HG03558 (cell line): ENCODE results near the gene NOC3L.
A peak's percentile ranks its signal among the peaks of the same experiment; 100 is the strongest.
"Not testable (repeated sequence)": the region's sequence is repeated elsewhere in the genome, so short reads cannot be mapped to it uniquely, and the experiment has no call there.

ENCODE experiments used
- ATAC-seq: cut with Tn5 transposase; IDR thresholded peaks from one replicate; pipeline ENCODE4 v1.9.1; 2021; ENCODE audit warnings: moderate number of reproducible peaks; ENCODE audit not compliant: unreplicated experiment; ENCODE audit errors: extremely low read depth

The NOC3L gene

GRCh38 chr10:94362360-94363250 lies at the start of gene NOC3L:
TSS of gene NOC3L (minus strand) at chr10:94362939. CDS start at chr10:94362838, 101 bp downstream.
- peak; percentile 95 for ATAC-seq

GRCh38 chr10:94412449-94412848 lies 49.7 kb upstream of the NOC3L start:
- ATAC-seq = no peak

GRCh38 chr10:94411304-94411703 lies 48.6 kb upstream of the NOC3L start:
- ATAC-seq = no peak

GRCh38 chr10:94409021-94409657 lies 46.4 kb upstream of the NOC3L start:
- no peak for ATAC-seq

DNA sequence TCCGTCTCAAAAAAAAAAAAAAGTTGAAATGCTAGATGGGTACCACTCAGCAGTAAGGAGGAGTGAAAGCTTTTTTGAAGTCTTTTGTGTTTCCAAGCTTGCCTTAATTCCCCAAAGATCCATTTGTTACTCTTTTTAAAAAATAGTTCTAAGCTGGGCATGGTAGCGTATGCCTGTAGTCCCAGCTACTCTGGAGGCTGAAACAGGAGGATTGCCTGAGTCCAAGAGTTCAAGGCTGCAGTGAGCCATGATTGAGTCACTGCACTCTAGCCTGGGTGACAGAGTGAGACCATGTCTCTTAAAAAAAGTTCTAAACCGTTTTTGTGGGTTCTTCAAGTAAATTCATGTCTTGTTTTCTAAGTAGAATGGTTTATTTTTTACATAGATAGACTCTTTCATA lies 44.9 kb upstream of the NOC3L start:
- no peak for ATAC-seq

DNA sequence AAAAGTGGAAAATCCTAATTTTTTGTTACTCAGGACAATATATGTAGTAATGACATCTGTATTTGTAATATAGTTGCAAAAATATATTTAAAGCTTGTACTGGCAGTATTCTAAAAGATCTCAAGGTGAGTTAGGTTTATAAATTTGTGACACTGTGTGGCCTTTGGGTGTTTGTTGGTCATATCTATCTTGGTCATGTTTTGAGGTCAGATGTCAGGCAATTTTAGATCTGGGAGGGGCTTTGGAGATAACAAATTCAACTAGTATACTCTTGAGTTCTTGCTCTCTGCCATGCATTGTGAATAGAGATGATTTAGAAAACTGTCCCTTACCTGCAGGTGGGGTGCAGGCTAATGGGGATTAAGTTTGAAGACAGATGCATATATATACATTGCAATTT lies 42.7 kb upstream of the NOC3L start:
- no peak for ATAC-seq

DNA sequence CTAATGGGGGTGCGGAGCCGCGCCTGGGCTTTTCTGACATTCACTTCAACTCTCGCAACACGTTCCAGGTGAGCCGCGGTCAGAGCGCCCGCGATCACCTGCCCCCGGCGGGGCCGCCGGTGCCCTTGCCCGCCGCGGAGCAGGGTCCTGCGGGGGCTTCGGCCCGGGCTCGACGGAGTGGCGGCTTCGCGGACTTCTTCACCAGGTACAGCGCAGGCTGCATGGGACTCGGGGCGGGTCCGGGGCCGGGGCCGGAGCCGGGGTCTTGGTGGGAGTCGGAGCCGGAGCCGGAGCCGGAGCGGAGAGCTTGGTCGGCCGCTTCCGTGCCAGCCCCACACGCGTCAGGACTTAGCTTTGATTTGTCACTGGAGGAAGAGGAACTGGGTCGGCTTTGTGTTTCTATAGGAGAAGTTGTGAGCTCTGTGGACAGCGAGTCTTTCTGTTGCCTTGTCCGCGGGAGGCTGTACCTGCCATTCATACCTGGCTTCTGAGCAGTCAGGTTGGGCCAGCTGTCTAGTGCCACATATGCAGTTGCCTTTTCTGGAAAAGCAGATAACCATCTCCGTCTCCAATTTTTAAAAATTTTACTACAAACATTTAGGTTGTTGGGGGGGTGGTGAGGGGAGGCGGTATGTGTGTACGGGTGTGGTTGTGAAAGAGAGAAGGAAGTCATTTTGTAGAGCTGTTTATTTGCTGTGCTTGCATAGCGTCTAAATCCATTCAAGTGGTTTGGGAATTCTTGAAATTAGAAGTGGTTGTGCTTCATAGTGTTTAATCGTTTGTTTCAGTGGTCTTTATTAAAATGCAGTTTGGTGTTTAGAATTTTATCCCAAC lies 40.9 kb upstream of the NOC3L start:
- ATAC-seq = peak; percentile 30

GRCh38 chr10:94402843-94403379 lies 40.2 kb upstream of the NOC3L start:
- ATAC-seq = peak; percentile 8

GRCh38 chr10:94402204-94402842 lies 39.6 kb upstream of the NOC3L start, which contains the start of gene TBC1D12:
TSS of gene TBC1D12 (plus strand) at chr10:94402541. CDS start at chr10:94402614, 73 bp downstream.
- ATAC-seq = peak; percentile 53

DNA sequence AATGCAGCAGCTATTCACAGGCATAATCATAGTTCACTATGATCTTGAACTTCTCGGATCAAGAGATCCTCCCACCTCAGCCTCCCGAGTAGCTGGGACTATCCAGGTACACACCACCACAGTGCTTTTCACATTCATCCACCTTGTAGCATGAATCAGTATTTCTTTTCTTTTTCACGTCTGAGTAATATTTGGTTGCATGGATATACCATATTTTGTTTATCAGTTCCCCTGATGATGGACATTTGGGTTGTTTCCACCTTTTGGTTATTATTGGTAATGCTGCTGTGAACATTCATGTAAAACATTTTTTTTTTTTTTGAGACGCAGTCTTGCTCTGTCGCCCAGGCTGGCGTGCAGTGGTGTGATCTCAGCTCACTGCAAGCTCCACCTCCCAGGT lies 36.0 kb upstream of the NOC3L start:
- no peak for ATAC-seq

GRCh38 chr10:94397549-94398370 lies 35.0 kb upstream of the NOC3L start:
- ATAC-seq = no peak

DNA sequence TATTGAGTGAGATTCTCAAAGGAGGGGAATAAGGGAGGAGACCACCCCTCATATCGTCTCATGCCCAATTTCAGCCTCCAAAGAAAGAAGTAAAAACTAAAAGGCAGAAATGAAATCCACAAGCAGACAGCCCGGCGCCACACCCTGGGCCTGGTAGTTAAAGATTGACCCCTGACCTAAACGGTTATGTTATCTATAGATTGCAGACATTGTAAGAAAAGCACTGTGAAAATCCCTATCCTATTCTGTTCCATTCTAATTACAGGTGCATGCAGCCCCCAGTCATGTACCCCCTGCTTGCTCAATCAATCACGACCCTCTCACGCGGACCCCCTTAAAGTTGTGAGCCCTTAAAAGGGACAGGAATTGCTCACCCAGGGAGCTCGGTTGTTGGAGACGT lies 29.4 kb upstream of the NOC3L start:
- ATAC-seq = not testable (repeated sequence)

- ATAC-seq = not testable (repeated sequence)
Observed at GRCh38 chr10:94385733-94386132, 23.0 kb upstream of the NOC3L start.

- ATAC-seq = no peak
Observed at GRCh38 chr10:94383530-94383929, 20.8 kb upstream of the NOC3L start.

DNA sequence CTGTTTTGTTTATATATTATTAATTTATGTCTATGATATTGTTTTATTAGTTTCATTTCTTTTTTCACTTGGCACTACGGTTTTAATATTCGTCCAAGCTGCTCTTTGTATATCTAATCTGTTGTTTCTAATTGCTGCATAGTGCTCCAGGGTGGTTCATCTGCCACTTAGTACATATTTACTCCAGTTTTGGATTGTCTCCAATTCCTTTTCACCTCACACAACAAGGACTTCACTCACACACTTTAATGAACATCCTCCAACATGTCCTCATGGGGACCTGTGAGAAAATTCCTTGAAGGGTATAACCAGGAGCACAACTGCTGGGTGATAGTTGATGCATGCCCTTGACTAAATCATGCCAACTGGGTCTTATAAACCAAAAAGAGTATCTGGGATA lies 14.1 kb upstream of the NOC3L start:
- no peak for ATAC-seq

DNA sequence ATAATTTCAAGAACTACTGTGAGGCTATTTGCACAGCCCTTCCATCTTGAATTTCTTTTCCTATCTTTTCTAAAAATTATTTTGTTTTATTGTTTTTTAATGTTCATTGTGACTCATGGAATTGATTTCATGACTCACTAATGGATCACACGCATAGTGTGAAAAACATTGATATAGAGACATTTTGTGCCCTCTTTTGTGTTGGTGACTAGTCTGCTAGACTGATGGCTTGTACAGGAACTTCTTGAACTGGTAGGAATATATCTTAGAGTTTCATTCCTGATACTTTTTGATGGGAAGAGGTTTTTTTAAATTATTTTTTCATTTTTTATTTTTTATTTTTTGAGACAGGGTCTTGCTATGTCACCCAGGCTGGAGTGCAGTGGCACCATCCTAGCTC lies 12.6 kb upstream of the NOC3L start:
- ATAC-seq = no peak

- no peak for ATAC-seq
Observed at GRCh38 chr10:94370501-94370900, 7.8 kb upstream of the NOC3L start.

- ATAC-seq = no peak
Observed at GRCh38 chr10:94366382-94366781, 3.6 kb upstream of the NOC3L start.

DNA sequence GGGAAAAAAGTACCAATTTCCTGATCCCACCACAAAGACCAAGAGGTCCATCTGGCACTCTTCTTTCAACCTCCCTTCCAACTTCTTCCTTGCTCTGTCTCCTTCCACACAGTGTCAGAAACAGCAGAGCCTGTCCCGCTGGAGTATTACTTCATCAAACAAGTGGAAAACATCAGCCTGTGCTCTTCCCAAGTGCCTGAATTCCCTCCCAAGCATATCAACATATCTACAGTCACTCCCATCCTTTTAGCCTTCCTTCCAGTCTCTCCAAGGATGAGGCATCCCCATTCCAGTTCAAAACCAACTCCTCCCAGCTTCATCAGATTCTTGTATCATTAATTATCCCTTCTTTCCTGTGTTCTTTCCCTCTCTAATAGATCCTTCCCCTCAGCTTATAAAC lies 1.7 kb upstream of the NOC3L start:
- ATAC-seq = no peak
